Nephron progenitor cell (in vitro differentiated cells): ENCODE measurements around the gene CX3CL1.

Source experiments
- DNase-seq: peaks from one replicate; pipeline ENCODE4 v3.0.0; 2021
- H3K27ac Mint-ChIP-seq: 2 replicates; pipeline ENCODE4 v1.8.0; 2021; ENCODE audit warnings: mild to moderate bottlenecking, moderate library complexity, mixed read lengths
- H3K27me3 Mint-ChIP-seq: 2 replicates; pipeline ENCODE4 v1.8.0; 2021; ENCODE audit warnings: mild to moderate bottlenecking, low read depth, mixed read lengths; ENCODE audit not compliant: poor library complexity
- H3K36me3 Mint-ChIP-seq: 2 replicates; pipeline ENCODE4 v1.8.0; 2021; ENCODE audit warnings: low read depth, mixed read lengths
- H3K4me1 Mint-ChIP-seq: 2 replicates; pipeline ENCODE4 v1.8.0; 2021; ENCODE audit warnings: mixed read lengths
- H3K4me3 Mint-ChIP-seq: 2 replicates; pipeline ENCODE4 v1.8.0; 2021; ENCODE audit warnings: mild to moderate bottlenecking, moderate library complexity, mixed read lengths
- H3K9me3 Mint-ChIP-seq: 2 replicates; pipeline ENCODE4 v1.8.0; 2021; ENCODE audit warnings: mild to moderate bottlenecking, moderate library complexity, mixed read lengths
- CTCF ChIP-seq: fragments of 200-600 bp; sonication (generic); IDR thresholded peaks from 2 replicates; pipeline ENCODE4 v1.5.0; 2021; ENCODE audit warnings: antibody characterized with exemption

Gene CX3CL1

GRCh38 chr16:57411362-57411976 lies 39.2 kb downstream of the CX3CL1 start:
- Mint-ChIP-seq H3K27ac (no peak overlapping the region), H3K4me1 (peaks cover 33% of the 10 kb centered on the region), H3K36me3 (no peaks in the 10 kb centered on the region), H3K4me3 (no peak overlapping the region), H3K27me3 (peaks cover 17% of the 10 kb centered on the region), H3K9me3 (no peaks in the 10 kb centered on the region)
- no peak for DNase-seq
- no peak for TF ChIP-seq CTCF

- no peak overlapping the region for H3K4me3 Mint-ChIP-seq
- H3K27me3 Mint-ChIP-seq = peaks cover 17% of the 10 kb centered on the region
- peaks cover 44% of the 10 kb centered on the region for H3K4me1 Mint-ChIP-seq
- no peak overlapping the region for H3K27ac Mint-ChIP-seq
- no peaks in the 10 kb centered on the region for H3K36me3 Mint-ChIP-seq
- no peaks in the 10 kb centered on the region for H3K9me3 Mint-ChIP-seq
- no peak for DNase-seq
- no peak for TF ChIP-seq CTCF
Observed at GRCh38 chr16:57412584-57412983, 40.3 kb downstream of the CX3CL1 start.

- no peak overlapping the region for H3K4me3 Mint-ChIP-seq
- H3K27ac Mint-ChIP-seq = no peak overlapping the region
- no peaks in the 10 kb centered on the region for H3K9me3 Mint-ChIP-seq
- H3K36me3 Mint-ChIP-seq = no peaks in the 10 kb centered on the region
- no peak for TF ChIP-seq CTCF
- peaks cover 52% of the 10 kb centered on the region for H3K4me1 Mint-ChIP-seq
- H3K27me3 Mint-ChIP-seq = peaks cover 17% of the 10 kb centered on the region
- no peak for DNase-seq
Observed at GRCh38 chr16:57413301-57413730, 41.0 kb downstream of the CX3CL1 start.

GRCh38 chr16:57413733-57414132 lies 41.4 kb downstream of the CX3CL1 start:
- DNase-seq = no peak
- Mint-ChIP-seq H3K27ac (no peak overlapping the region), H3K27me3 (peaks cover 16% of the 10 kb centered on the region), H3K9me3 (no peaks in the 10 kb centered on the region), H3K4me1 (peaks cover 56% of the 10 kb centered on the region), H3K36me3 (no peaks in the 10 kb centered on the region), H3K4me3 (no peak overlapping the region)
- no peak for TF ChIP-seq CTCF

GRCh38 chr16:57416084-57416483 lies 43.8 kb downstream of the CX3CL1 start:
- no peak overlapping the region for H3K4me3 Mint-ChIP-seq
- H3K9me3 Mint-ChIP-seq = no peaks in the 10 kb centered on the region
- H3K4me1 Mint-ChIP-seq = peaks cover 47% of the 10 kb centered on the region
- H3K27me3 Mint-ChIP-seq = peaks cover 12% of the 10 kb centered on the region
- no peaks in the 10 kb centered on the region for H3K36me3 Mint-ChIP-seq
- no peak for TF ChIP-seq CTCF
- DNase-seq = no peak
- H3K27ac Mint-ChIP-seq = no peak overlapping the region

- DNase-seq = no peak
- Mint-ChIP-seq H3K4me1 (peaks cover 53% of the 10 kb centered on the region), H3K36me3 (no peaks in the 10 kb centered on the region), H3K4me3 (no peak overlapping the region), H3K27me3 (peaks cover 4% of the 10 kb centered on the region), H3K9me3 (no peaks in the 10 kb centered on the region), H3K27ac (peak overlapping the region; percentile 28)
- no peak for TF ChIP-seq CTCF
Observed at GRCh38 chr16:57419506-57419905, 47.2 kb downstream of the CX3CL1 start.
